SU-DHL-6 (cell line): ENCODE results near the gene ZNF740.
A peak's percentile ranks its signal among the peaks of the same experiment; 100 is the strongest.

Source experiments
- H2AFZ ChIP-seq: fragments of 200-600 bp; sonication (generic); 2 replicates; pipeline ENCODE4 v1.6.1; 2014; ENCODE audit warnings: low read depth, mild to moderate bottlenecking, moderate library complexity, mixed read lengths, antibody characterized with exemption, low read length; ENCODE audit not compliant: severe bottlenecking
- H3F3A ChIP-seq: fragments of 200-600 bp; shearing (Covaris generic); 2 replicates; pipeline ENCODE4 v1.6.0; 2016; ENCODE audit warnings: antibody characterized with exemption, mild to moderate bottlenecking; ENCODE audit not compliant: insufficient read depth
- H3K27ac ChIP-seq: fragments of 200-600 bp; sonication (generic); 2 replicates; pipeline ENCODE4 v1.5.1; 2016; ENCODE audit warnings: low read depth, mild to moderate bottlenecking, low read length, moderate library complexity, mixed read lengths
- H3K27me3 ChIP-seq: fragments of 200-600 bp; sonication (generic), shearing (Covaris generic); 2 replicates; pipeline ENCODE4 v1.6.0; 2014; ENCODE audit warnings: mild to moderate bottlenecking, low read length
- H3K36me3 ChIP-seq: fragments of 200-600 bp; sonication (generic); 2 replicates; pipeline ENCODE4 v1.6.1; 2014; ENCODE audit warnings: mild to moderate bottlenecking, low read length, mixed read lengths
- H3K4me2 ChIP-seq: fragments of 300-600, 200-600 bp; shearing (Covaris generic), sonication (generic); 2 replicates; pipeline ENCODE4 v1.6.0; 2014; ENCODE audit warnings: low read length, low read depth, mild to moderate bottlenecking; ENCODE audit not compliant: poor library complexity, severe bottlenecking
- H3K4me3 ChIP-seq: fragments of 200-600 bp; sonication (generic); 2 replicates; pipeline ENCODE4 v1.5.1; 2014; ENCODE audit warnings: antibody characterized with exemption, low read length, mild to moderate bottlenecking, mixed read lengths; ENCODE audit not compliant: insufficient read depth, poor library complexity, severe bottlenecking
- H3K79me2 ChIP-seq: fragments of 200-600 bp; sonication (generic); 2 replicates; pipeline ENCODE4 v1.6.1; 2014; ENCODE audit warnings: mild to moderate bottlenecking, low read length, moderate library complexity; ENCODE audit not compliant: insufficient read depth
- H3K9ac ChIP-seq: fragments of 200-600 bp; sonication (generic); 2 replicates; pipeline ENCODE4 v1.7.0; 2014; ENCODE audit warnings: mild to moderate bottlenecking, low read length
- H3K9me2 ChIP-seq: fragments of 200-600 bp; sonication (generic); replicated peaks from 2 replicates; pipeline ENCODE4 v1.6.1; 2014; ENCODE audit warnings: low read length; ENCODE audit not compliant: insufficient read depth
- H3K9me3 ChIP-seq: fragments of 200-600 bp; sonication (generic); 2 replicates; pipeline ENCODE4 v1.6.1; 2014; ENCODE audit warnings: low read length, mixed read lengths; ENCODE audit not compliant: insufficient read depth
- H4K20me1 ChIP-seq: fragments of 200-600 bp; sonication (generic); 2 replicates; pipeline ENCODE4 v1.6.1; 2014; ENCODE audit warnings: low read depth, mild to moderate bottlenecking, antibody characterized with exemption, low read length, moderate library complexity, mixed read lengths
- CTCF ChIP-seq: fragments of 200-600 bp; sonication (generic); IDR thresholded peaks from one replicate; pipeline ENCODE4 v1.5.1; 2017; ENCODE audit warnings: antibody characterized with exemption, mild to moderate bottlenecking, low read length, moderate library complexity; ENCODE audit not compliant: insufficient read depth, poor library complexity, severe bottlenecking
- EZH2phosphoT487 ChIP-seq: fragments of 200-600 bp; sonication (generic), shearing (Covaris generic); conservative IDR thresholded peaks from 2 replicates; pipeline ENCODE4 v1.6.1; 2018; ENCODE audit warnings: mild to moderate bottlenecking, antibody characterized with exemption, low read length, moderate library complexity, mixed read lengths

ZNF740 gene

GRCh38 chr12:53219956-53220693 lies 39.6 kb downstream of the ZNF740 start:
- no peak for TF ChIP-seq EZH2phosphoT487
- peak overlapping the region; percentile 92 for H3K4me2 ChIP-seq
- no peaks in the 10 kb centered on the region for H3K27me3 ChIP-seq
- no peaks in the 10 kb centered on the region for H3K9me3 ChIP-seq
- peak overlapping the region; percentile 69 for H3K9ac ChIP-seq
- H3K79me2 ChIP-seq = no peaks in the 10 kb centered on the region
- peak overlapping the region; percentile 54 for H3K4me3 ChIP-seq
- H3K27ac ChIP-seq = peak overlapping the region; percentile 90; the same call in 1 of the 2 replicates
- H2AFZ ChIP-seq = peak overlapping the region; percentile 88
- H3K36me3 ChIP-seq = no peaks in the 10 kb centered on the region
- H4K20me1 ChIP-seq = no peaks in the 10 kb centered on the region
- no peaks in the 10 kb centered on the region for H3K9me2 ChIP-seq
- peaks cover 11% of the 10 kb centered on the region for H3F3A ChIP-seq

GRCh38 chr12:53220694-53221202 lies 40.2 kb downstream of the ZNF740 start:
- no peaks in the 10 kb centered on the region for H3K9me3 ChIP-seq
- H4K20me1 ChIP-seq = no peaks in the 10 kb centered on the region
- no peaks in the 10 kb centered on the region for H3K9me2 ChIP-seq
- no peaks in the 10 kb centered on the region for H3K27me3 ChIP-seq
- peaks cover 11% of the 10 kb centered on the region for H3F3A ChIP-seq
- TF ChIP-seq EZH2phosphoT487 (no peak), CTCF (no peak)
- peak overlapping the region; percentile 90 for H3K27ac ChIP-seq
- peak overlapping the region; percentile 69 for H3K9ac ChIP-seq
- H3K4me3 ChIP-seq = peak overlapping the region; percentile 54
- peak overlapping the region; percentile 92 for H3K4me2 ChIP-seq
- H3K79me2 ChIP-seq = no peaks in the 10 kb centered on the region
- H2AFZ ChIP-seq = peak overlapping the region; percentile 95
- H3K36me3 ChIP-seq = no peaks in the 10 kb centered on the region

GRCh38 chr12:53221203-53222080 lies 40.9 kb downstream of the ZNF740 start:
- no peaks in the 10 kb centered on the region for H3K79me2 ChIP-seq
- peak overlapping the region; percentile 90 for H3K27ac ChIP-seq
- no peaks in the 10 kb centered on the region for H3K36me3 ChIP-seq
- H3K4me3 ChIP-seq = peak overlapping the region; percentile 54
- peaks cover 11% of the 10 kb centered on the region for H3F3A ChIP-seq
- H4K20me1 ChIP-seq = no peaks in the 10 kb centered on the region
- H3K9ac ChIP-seq = peak overlapping the region; percentile 69
- peak overlapping the region; percentile 95 for H2AFZ ChIP-seq
- no peaks in the 10 kb centered on the region for H3K9me2 ChIP-seq
- no peaks in the 10 kb centered on the region for H3K9me3 ChIP-seq
- peak overlapping the region; percentile 92 for H3K4me2 ChIP-seq
- no peaks in the 10 kb centered on the region for H3K27me3 ChIP-seq
- TF ChIP-seq CTCF = peak; percentile 48
- no peak for TF ChIP-seq EZH2phosphoT487
